GM21515 (cell line): ENCODE measurements around the gene PLA2G4C.

ENCODE experiments used
- ATAC-seq: cut with Tn5 transposase; IDR thresholded peaks from one replicate; pipeline ENCODE4 v1.9.1; 2021; ENCODE audit not compliant: unreplicated experiment

The PLA2G4C gene

DNA sequence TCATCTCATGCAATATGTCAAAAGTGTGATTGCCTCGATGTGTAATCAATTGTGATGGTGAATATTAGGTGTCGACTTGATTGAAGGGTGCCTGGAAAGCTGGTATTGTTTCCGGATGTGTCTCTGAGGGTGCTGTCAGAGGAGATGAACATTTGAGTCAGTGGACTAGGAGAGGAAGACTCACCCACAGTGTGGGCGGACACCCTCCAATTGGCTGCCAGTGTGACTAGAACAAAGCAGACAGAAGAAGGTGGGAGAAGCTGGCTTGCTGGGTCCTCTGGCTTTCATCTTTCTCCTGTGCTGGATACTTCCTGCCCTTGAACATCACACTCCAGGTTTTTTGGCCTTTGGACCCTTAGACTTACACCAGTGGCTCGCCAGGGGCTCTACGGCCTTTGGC is 51.3 kb downstream of the PLA2G4C start:
- ATAC-seq = no peak

DNA sequence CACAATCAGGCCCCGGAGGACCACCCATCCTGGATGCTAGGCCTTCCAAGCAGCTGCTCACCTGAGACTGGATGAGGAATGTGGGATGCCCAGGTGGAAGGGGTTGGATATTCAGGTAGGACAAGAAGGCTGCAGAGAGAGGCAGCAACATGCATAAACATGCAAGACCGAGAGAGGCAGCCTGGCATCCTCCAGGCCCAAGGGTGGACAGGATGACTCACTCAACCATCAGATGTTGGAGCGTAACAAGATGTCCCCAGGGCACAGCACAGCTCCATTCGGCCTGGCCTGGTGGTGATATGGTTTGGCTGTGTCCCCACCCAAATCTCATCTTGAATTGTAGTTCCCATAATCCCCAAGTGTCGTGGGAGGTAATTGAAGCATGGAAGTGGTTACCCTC is 56.8 kb downstream of the PLA2G4C start:
- ATAC-seq = no peak

DNA sequence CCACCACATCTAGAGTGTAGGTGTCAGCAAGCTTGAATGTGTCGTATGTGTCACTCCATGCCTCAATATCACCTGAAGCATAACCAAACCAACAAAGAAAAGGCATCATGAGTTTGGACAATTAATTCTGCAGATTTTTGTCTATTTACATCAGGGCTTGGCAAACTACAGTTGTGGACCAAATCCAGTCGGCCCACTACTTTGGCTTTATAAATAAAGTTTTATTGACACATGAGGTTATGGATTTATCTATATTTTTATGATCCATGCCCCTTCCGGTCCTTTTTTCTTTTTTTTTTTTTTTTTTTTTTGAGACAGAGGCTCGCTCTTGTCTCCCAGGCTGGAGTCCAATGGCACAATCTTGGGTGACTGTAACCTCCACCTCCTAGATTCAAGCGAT is 57.5 kb downstream of the PLA2G4C start:
- ATAC-seq = no peak

DNA sequence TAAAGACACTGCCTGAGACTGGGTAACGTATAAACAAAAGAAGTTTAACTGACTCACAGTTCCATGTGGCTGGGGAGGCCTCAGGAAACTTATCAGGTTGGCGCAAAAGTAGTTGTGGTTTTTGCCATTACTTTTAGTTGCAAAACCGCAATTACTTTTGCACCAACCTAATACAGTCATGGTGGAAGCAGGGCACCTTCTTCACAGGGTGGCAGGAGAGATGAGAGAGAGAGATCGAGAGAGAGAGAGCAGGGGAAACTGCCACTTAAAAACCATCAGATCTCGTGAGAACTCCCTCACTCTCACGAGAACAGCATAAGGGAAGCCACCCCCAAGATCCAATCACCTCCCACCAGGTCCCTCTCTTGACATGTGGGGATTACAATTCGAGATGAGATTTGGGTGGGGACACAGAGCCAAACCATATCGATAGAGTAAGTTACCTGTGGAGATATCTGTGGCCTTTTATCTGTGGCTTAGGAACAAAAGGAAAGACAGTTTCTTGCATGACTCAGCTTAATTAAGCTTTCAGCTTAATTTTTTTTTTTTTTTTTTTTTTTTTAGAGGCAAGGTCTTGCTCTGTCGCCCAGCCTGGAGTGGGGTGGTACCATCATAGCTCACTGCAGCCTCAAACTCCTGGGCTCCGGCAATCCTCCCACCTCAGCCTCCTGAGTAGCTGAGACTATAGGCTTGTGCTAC is 59.1 kb downstream of the PLA2G4C start:
- ATAC-seq = no peak

DNA sequence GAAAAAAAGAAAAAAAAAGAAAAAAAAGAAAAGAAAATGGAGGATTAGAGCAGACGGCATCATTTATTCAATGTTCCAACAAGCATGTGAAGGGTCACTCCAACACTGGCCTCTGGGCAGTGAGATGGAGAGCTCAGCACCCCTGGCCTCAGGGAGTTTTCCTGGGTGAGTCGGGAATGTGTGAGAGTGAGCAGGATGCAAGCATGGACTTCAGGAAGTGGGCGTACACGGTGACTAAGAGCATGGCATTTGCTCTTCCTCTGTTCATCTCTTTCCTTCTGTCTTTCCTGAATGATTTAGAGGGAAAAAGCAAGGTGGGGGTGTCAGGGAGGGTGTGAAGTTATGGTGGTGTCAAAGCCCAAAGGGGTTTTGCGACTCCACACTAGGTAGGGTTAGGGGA is 66.1 kb downstream of the PLA2G4C start:
- ATAC-seq = no peak

DNA sequence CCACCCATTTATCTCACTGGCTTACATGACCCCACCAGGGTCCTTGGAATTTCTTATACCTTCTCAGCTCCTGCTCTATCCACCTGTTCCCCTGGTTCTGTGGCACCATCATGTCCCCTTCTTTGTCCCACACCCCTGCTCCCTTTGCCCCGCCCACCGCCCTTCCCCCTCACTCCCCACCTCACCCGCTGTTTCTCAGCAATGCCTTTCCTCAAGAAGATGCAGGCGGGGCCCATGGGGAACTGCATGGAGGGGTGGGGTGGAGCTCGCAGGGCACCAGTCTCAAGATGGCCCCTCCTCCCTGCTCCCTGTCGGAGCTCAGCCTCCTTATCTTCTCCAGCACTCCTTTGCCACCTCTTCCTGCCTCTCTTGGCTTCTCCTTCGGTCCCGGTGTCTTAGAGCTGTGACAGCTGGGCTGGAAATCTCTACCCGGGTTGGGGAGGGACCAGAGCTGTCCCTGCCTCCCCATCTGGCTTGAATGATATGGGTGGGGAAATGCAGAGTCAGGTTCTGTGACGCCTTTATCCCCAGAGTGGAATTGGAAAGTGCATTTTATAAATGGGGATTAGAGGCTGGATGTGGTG is 66.8 kb downstream of the PLA2G4C start, which contains the start of gene CABP5:
Gene CABP5 (minus strand): TSS at position 405 of the 584 bp plus-strand sequence. CDS start 157 bp downstream, at position 248.
- ATAC-seq = no peak

DNA sequence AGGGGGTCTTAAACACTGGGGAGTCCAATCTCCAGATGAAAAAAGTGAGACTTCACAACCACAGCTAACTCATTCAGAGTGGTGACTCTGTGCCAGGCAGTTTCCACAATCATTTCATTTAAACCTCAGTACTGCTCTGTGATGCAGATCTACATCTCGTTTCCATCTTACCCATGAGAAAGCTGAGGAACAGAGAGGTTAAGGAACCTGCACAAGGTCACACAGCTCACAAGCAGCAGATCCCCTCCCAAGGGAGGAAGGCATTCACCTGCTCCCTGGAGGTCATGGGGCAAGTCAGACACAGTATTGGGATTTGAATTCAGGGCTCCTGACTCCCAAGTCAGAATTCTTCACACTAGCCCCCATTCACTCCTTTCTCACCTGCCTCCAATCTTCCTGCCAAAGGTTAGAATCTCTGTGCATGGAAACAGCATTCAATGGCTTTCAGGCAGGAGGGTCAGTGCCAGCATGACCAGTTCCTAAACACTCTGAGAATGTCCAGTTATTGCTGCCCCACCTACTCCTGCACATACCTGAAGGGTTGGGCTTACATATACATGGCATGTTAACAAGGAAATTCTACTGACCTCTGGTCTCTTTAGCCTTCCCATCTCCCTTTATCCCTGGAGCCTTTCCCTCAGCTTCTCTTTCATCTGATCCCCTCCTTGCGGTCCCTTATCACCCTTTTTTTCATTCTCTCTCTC is 68.6 kb downstream of the PLA2G4C start:
- no peak for ATAC-seq

DNA sequence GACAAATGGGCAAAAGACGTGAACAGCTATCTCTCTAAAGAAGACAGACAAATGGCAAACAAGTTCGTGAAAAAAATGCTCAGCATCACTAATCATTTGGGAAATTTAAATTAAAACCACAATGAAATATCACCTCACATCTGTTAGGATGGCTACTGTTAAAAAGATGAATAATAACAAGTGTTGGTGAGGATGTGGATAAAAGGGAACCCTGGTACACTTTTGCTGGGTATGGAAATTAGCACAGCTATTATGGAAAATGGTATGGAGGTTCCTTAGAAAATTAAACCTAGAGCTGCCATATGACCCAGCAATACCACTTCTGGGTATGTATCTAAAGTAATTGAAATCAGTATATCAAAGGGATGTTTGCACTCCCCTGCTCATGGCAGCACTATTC is 73.9 kb downstream of the PLA2G4C start:
- no peak for ATAC-seq

DNA sequence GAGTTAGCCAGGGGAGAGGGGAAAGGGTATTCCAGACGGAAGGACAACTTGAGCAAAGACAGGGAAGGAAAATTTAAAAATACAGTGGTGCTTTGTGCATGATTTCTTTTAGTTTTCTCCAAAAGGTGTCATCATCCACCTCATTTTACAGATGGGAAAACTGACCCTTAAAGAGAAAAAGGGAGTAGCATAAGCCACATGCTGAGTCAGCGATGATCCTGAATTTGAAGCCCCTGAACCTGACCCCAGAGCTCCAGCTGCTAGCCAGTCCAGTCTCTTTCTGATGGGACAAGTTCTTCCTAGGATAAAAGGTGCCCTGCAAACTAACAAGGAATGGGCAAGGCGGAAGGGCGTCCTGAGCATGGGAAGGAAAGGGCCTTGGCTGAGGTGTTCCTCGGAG is 77.0 kb downstream of the PLA2G4C start:
- ATAC-seq = no peak

DNA sequence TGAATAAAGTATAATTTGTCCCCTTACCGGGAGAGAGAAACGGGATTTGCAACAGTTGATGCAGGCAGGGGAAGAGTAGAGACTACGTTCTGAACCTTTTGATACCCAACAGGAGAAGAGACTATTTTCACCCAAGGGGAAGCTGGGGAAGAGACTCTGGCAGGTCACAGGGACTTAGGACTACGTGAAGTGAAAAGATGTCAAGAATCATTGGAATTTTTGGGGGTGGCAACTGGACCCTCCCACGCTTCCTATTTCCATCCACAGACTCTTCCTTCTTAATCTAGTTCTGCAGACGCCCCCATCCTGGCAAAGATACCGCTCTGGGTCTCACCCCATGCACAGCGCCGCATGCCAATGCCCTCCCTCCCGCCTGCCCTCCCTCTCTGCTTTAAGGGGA is 80.5 kb downstream of the PLA2G4C start:
- ATAC-seq = no peak

DNA sequence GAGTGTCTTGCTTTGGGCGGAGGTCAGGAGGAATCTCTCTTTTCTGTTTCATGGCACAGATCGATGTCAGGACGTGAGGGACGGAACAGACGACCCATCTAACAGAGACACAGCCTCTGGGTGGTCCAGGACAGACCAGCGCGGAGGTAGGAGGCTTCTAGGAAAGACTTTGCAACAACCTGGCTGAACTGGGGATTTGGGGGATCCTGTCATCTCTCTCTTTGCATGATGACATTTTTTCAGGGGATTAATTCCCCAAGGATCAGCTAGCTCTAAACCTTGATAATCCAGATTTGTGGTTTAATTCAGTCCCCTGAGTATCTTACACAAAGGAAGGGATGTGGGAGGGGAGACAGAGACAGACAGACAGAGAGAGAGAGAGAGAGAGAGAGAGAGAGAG is 81.2 kb downstream of the PLA2G4C start:
- no peak for ATAC-seq

DNA sequence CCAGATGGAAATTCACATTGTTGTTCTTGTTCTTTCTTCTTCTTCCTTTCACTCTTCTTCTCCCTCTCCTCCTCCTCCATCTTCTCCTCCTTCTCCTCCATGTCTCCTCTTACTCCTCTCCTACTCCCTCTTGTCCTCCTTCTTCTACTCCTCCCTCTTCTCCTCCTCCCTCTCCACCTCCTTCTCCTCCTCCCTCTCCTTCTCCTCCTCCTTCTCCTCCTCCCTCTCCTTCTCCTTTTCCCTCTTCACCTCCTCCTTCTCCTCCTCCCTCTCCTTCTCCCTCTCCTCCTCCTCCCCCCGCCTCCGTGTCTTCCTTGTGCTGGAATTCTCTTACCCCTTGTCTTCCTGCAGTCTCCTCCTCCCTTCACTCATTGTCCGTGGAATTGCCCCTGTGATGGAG is 85.1 kb downstream of the PLA2G4C start:
- ATAC-seq = no peak

DNA sequence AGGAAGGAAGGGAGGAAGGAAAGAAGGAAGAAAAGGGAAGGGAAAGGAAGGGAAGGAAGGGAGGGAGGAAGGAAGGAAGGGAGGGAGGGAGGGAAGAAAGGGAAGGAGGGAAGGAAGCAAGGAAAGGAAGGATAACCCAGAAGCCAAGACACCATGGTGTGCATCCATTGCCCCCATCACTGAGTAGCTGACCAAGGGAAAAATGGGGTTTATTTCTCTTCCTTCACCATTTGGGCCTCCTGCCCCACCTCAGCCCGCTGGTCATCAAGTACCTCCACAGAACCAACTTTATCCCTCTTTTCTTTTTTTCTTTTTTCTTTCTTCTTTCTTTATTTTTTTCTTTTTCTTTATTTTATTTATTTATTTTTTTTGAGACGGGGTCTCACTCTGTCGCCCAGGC is 87.1 kb downstream of the PLA2G4C start:
- ATAC-seq = no peak

DNA sequence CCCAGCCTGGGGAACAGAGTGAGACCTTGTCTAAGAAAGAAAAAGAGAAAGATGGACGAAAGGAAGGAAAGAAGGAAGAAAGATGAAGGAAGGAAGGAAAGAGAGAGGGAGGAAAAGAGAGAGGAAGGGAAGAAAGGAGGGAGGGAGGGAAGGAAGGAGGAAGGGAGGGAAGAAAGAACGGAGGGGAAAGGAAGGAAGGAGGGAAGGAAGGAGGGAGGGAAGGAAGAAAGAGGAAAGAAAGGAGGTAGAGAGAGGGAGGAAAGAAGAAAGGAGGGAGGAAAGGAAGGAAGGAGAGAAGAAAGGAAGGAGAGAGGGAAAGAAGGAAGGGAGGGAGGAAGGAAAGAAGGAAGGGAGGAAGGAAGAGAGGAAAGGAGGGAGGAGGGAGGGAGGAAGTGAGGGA is 87.6 kb downstream of the PLA2G4C start:
- ATAC-seq = no peak

DNA sequence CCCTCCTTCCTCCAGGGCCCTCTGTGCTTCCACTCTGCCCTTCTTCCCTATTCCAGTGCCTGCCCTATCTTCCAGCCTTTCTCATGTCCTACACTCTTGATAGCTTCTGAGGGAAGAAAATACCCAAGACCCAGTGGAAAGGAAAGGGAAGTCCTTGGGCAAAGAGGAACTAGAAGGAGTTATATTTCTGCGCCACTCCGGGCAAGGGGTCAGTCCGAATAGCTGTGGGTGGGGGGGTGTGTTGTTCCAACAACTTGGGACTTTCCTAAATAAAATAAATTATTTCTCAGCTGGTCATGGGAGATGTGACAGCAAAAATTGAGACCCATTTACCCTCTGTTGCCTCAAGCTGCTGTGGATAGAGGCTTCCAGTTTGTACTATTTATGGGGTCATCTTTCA is 89.9 kb downstream of the PLA2G4C start:
- no peak for ATAC-seq

DNA sequence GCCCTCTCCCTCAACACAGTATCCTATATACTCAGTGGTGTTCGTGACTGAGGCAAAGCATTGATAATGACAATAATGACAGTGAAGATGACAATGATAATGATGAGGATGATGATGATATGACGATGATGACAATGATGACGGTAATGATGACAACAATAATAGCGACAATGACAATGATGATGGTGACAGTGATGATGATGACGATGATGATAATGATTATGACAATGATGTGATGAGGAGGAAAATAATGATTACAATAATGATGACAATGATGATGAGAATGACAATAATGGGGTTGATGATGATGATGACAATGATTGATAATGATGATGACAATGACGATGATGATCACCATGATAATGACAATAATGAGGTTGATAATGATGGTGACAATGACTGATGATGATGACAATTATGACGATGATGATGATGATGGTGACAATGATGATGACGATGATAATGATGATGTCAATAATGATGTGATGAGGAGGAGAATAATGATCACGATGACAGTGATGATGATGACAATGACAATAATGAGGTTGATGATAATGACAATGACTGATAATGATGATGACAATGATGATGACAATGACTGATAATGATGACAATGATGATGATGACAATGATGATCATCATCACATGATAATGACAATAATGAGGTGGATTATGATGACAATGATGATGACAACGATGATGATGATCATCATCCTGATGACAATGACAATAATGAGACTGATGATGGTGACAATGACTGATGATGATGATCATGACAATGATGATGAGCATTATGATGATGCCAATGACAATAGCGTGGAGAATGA is 99.5 kb downstream of the PLA2G4C start:
- ATAC-seq = no peak

DNA sequence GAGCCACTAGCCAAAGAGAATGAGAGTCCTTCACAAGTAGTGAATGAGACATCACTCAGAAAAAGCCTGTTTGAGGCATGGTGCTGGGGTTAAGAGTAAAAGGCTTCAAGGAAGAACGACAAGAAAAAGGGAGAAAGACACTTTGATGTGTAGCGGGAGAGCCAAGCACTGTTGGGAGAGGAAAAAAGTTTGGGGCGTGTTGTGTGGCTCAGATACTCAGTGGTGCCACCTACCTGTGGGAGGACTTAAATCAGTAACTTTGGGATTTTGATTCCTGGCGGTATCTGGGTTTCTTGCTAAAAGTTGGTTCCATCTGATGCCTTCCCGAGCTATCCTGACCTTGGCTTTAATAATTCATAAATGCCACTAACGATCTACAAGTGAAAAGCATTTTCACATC is 103.9 kb downstream of the PLA2G4C start:
- ATAC-seq = no peak

DNA sequence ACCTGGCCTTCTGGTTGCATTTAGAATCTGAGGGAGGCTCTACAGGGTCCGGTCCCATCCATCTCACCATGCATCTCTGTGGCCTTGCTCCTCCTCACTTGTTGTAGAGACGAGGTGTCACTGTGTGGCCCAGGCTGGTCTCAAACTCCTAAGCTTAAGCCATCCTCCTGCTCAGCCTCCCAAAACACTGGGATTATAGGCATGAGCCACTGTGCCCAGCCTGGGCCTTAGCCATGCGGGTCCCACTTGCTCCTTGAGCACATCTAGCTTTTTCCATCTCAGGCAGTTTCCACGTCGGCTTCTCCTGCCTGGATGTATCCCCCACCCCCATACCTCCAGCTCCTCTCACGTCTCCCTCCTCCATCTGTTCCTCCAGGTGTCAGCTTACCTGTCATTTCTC is 106.4 kb downstream of the PLA2G4C start:
- ATAC-seq = no peak

DNA sequence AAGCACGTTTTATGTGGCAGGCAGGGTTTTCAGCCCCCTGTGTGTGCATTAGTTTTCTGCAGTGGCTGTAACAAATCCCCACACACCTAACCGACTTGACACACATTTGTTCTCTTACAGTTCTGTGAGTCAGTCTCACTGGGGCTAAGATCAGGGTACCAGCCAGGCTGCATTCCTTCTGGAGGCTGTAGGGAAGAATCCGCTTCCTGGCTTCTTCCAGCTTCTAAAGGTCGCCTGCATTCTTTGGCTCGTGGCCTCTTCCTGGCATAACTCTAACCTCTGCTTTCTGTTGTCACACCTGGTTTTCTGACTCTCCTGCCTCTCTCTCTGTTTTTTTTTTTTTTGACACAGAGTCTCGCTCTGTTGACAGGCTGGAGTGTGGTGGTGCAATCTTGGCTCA is 109.8 kb downstream of the PLA2G4C start:
- ATAC-seq = no peak

DNA sequence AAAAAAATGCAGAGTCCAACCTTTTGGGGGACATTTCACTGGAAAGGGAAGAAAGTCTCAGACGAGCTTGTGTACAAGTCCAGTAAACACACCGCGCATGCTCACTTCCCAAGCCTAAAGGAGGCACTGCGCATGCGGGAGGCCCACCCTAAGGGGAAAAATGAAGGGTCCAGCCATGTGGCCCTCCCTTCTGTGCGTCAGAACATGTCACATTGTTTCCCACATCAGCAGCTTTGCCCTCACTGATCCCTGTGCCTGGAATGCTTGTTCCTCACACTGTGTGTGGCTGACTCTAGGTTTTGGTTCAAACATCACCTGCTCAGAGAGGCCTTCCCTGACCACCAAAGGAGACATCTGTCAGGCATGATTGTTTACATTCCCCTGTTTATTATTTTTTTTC is 111.8 kb downstream of the PLA2G4C start:
- ATAC-seq = no peak
